Activated CD4-positive, alpha-beta memory T cell treated with anti-CD3 and anti-CD28 coated beads, Interleukin-2, amount 10 ng/mL, durations not matched to agents 7 days and 5 days (primary cell): ENCODE measurements around the gene PRR36. TPM values are rescaled to one million over a fixed set of nuclear protein-coding genes. Genes with fewer than 3 reads are reported as not detected.

Experiments used
- CTCF ChIA-PET: fragments of 350-600 bp; sonication (Branson Sonifier 250); formaldehyde crosslinking; loops from one replicate; lab custom pipeline; 2021; ENCODE audit warnings: antibody characterized with exemption, inconsistent platforms; lab: Charles Lee
- POLR2A ChIA-PET: fragments of 350-600 bp; sonication (Branson Sonifier 250); formaldehyde crosslinking; loops from one replicate; lab custom pipeline; 2021; ENCODE audit warnings: antibody characterized with exemption; lab: Charles Lee
- DNase-seq: peaks from one replicate; pipeline ENCODE4 v3.0.0-alpha.2; 2020
- H3K27ac Mint-ChIP-seq: one replicate; pipeline ENCODE4 v1.8.0; 2021; ENCODE audit warnings: mild to moderate bottlenecking, mixed read lengths
- H3K27me3 Mint-ChIP-seq: one replicate; pipeline ENCODE4 v1.8.0; 2021; ENCODE audit warnings: mixed read lengths
- H3K36me3 Mint-ChIP-seq: one replicate; pipeline ENCODE4 v1.8.0; 2021; ENCODE audit warnings: low read depth, mixed read lengths
- H3K4me1 Mint-ChIP-seq: one replicate; pipeline ENCODE4 v1.8.0; 2021; ENCODE audit warnings: mixed read lengths
- H3K4me3 Mint-ChIP-seq: one replicate; pipeline ENCODE4 v1.8.0; 2021; ENCODE audit warnings: mild to moderate bottlenecking, mixed read lengths
- H3K9me3 Mint-ChIP-seq: one replicate; pipeline ENCODE4 v1.8.0; 2021; ENCODE audit warnings: mixed read lengths
- total RNA-seq, 2 experiments: library from RNA; stranded (reverse); gene quantifications; one replicate each; pipeline ENCODE4 v1.2.3, GENCODE V29; 2021

Gene PRR36
- total RNA-seq, 2 experiments from 2014 or later = 0.05 to 0.13 TPM

- no peak overlapping the region for H3K27ac Mint-ChIP-seq
- H3K9me3 Mint-ChIP-seq = no peaks in the 10 kb centered on the region
- CTCF ChIA-PET = interaction anchor here (1.1 to 4.5 kb wide), 3 partner anchors 12 to 88 kb away, joined by 3 to 25 read pairs (median 3); partner anchors contain the start of gene MAP2K7
- no peak overlapping the region for H3K4me3 Mint-ChIP-seq
- H3K36me3 Mint-ChIP-seq = no peaks in the 10 kb centered on the region
- H3K4me1 Mint-ChIP-seq = peaks cover 3% of the 10 kb centered on the region
- POLR2A ChIA-PET = interaction anchor here (1.5 kb wide), 1 partner anchor 13 kb away, joined by 4 read pairs; no protein-coding TSS in a partner anchor
- no peak for DNase-seq
- peaks cover 7% of the 10 kb centered on the region for H3K27me3 Mint-ChIP-seq
Measured at GRCh38 chr19:7856679-7857663, 17.2 kb downstream of the PRR36 start.

GRCh38 chr19:7856109-7856591 is 18.0 kb downstream of the PRR36 start:
- no peaks in the 10 kb centered on the region for H3K36me3 Mint-ChIP-seq
- no peak overlapping the region for H3K4me3 Mint-ChIP-seq
- ChIA-PET CTCF (no interaction called here), POLR2A (no interaction called here)
- peaks cover 2% of the 10 kb centered on the region for H3K4me1 Mint-ChIP-seq
- DNase-seq = no peak
- peaks cover under 1% of the 10 kb centered on the region for H3K27me3 Mint-ChIP-seq
- H3K27ac Mint-ChIP-seq = no peak overlapping the region
- H3K9me3 Mint-ChIP-seq = no peaks in the 10 kb centered on the region

GRCh38 chr19:7855426-7856108 is 18.6 kb downstream of the PRR36 start:
- Mint-ChIP-seq H3K4me3 (no peak overlapping the region), H3K9me3 (no peaks in the 10 kb centered on the region), H3K4me1 (peaks cover 2% of the 10 kb centered on the region), H3K27ac (no peak overlapping the region), H3K27me3 (no peaks in the 10 kb centered on the region), H3K36me3 (no peaks in the 10 kb centered on the region)
- CTCF ChIA-PET = interaction anchor here (0.7 kb wide), 1 partner anchor 120 kb away, joined by 3 read pairs; no protein-coding TSS in a partner anchor
- POLR2A ChIA-PET = no interaction called here
- no peak for DNase-seq

- Mint-ChIP-seq H3K4me3 (no peak overlapping the region), H3K27ac (no peak overlapping the region), H3K9me3 (no peaks in the 10 kb centered on the region), H3K36me3 (no peaks in the 10 kb centered on the region), H3K27me3 (no peaks in the 10 kb centered on the region), H3K4me1 (peaks cover 2% of the 10 kb centered on the region)
- ChIA-PET POLR2A (no interaction called here), CTCF (interaction anchor here (0.7 to 1.0 kb wide), 2 partner anchors 16 to 572 kb away, joined by 3 to 4 read pairs; no protein-coding TSS in a partner anchor)
- DNase-seq = no peak
Measured at GRCh38 chr19:7853770-7854128, 20.4 kb downstream of the PRR36 start.

- no peaks in the 10 kb centered on the region for H3K9me3 Mint-ChIP-seq
- no peaks in the 10 kb centered on the region for H3K4me1 Mint-ChIP-seq
- ChIA-PET POLR2A (interaction anchor here (1.0 kb wide), 1 partner anchor 9 kb away, joined by 3 read pairs; no protein-coding TSS in a partner anchor), CTCF (interaction anchor here (0.6 to 1.4 kb wide), 9 partner anchors 8 to 572 kb away, joined by 3 to 4 read pairs (median 3); partner anchors contain the start of genes MAP2K7 and TRAPPC5)
- H3K27me3 Mint-ChIP-seq = no peaks in the 10 kb centered on the region
- peak; percentile 66 for DNase-seq
- H3K4me3 Mint-ChIP-seq = no peak overlapping the region
- H3K36me3 Mint-ChIP-seq = no peaks in the 10 kb centered on the region
- H3K27ac Mint-ChIP-seq = no peak overlapping the region
Measured at GRCh38 chr19:7852851-7853769, 21.1 kb downstream of the PRR36 start.

- DNase-seq = no peak
- Mint-ChIP-seq H3K36me3 (no peaks in the 10 kb centered on the region), H3K4me1 (no peaks in the 10 kb centered on the region), H3K4me3 (no peak overlapping the region), H3K27ac (no peak overlapping the region), H3K27me3 (no peaks in the 10 kb centered on the region), H3K9me3 (no peaks in the 10 kb centered on the region)
- POLR2A ChIA-PET = interaction anchor here (1.0 kb wide), 1 partner anchor 10 kb away, joined by 3 read pairs; no protein-coding TSS in a partner anchor
- CTCF ChIA-PET = interaction anchor here (0.6 to 1.4 kb wide), 8 partner anchors 9 to 259 kb away, joined by 3 to 4 read pairs (median 3); partner anchors contain the start of genes MAP2K7 and TRAPPC5
Measured at GRCh38 chr19:7851623-7852500, 22.3 kb downstream of the PRR36 start.

- H3K4me1 Mint-ChIP-seq = no peaks in the 10 kb centered on the region
- H3K36me3 Mint-ChIP-seq = no peaks in the 10 kb centered on the region
- DNase-seq = no peak
- CTCF ChIA-PET = no interaction called here
- POLR2A ChIA-PET = no interaction called here
- no peak overlapping the region for H3K4me3 Mint-ChIP-seq
- no peaks in the 10 kb centered on the region for H3K27me3 Mint-ChIP-seq
- H3K9me3 Mint-ChIP-seq = no peaks in the 10 kb centered on the region
- no peak overlapping the region for H3K27ac Mint-ChIP-seq
Measured at GRCh38 chr19:7850945-7851622, 23.1 kb downstream of the PRR36 start.

- H3K9me3 Mint-ChIP-seq = no peaks in the 10 kb centered on the region
- no peaks in the 10 kb centered on the region for H3K27me3 Mint-ChIP-seq
- CTCF ChIA-PET = interaction anchor here (0.6 kb wide), 1 partner anchor 19 kb away, joined by 3 read pairs; no protein-coding TSS in a partner anchor
- H3K27ac Mint-ChIP-seq = no peak overlapping the region
- H3K4me3 Mint-ChIP-seq = no peak overlapping the region
- no peaks in the 10 kb centered on the region for H3K4me1 Mint-ChIP-seq
- DNase-seq = no peak
- POLR2A ChIA-PET = no interaction called here
- H3K36me3 Mint-ChIP-seq = no peaks in the 10 kb centered on the region
Measured at GRCh38 chr19:7850000-7850813, 24.0 kb downstream of the PRR36 start.

- Mint-ChIP-seq H3K4me3 (no peak overlapping the region), H3K4me1 (no peaks in the 10 kb centered on the region), H3K27ac (no peak overlapping the region), H3K36me3 (no peaks in the 10 kb centered on the region), H3K9me3 (no peaks in the 10 kb centered on the region), H3K27me3 (no peaks in the 10 kb centered on the region)
- no peak for DNase-seq
- POLR2A ChIA-PET = no interaction called here
- CTCF ChIA-PET = interaction anchor here (0.6 kb wide), 1 partner anchor 19 kb away, joined by 3 read pairs; no protein-coding TSS in a partner anchor
Measured at GRCh38 chr19:7849631-7849999, 24.6 kb downstream of the PRR36 start.

GRCh38 chr19:7848779-7849457 is 25.3 kb downstream of the PRR36 start:
- H3K4me3 Mint-ChIP-seq = no peak overlapping the region
- CTCF ChIA-PET = no interaction called here
- H3K9me3 Mint-ChIP-seq = no peaks in the 10 kb centered on the region
- no peak overlapping the region for H3K27ac Mint-ChIP-seq
- no peaks in the 10 kb centered on the region for H3K36me3 Mint-ChIP-seq
- H3K27me3 Mint-ChIP-seq = no peaks in the 10 kb centered on the region
- DNase-seq = no peak
- no peaks in the 10 kb centered on the region for H3K4me1 Mint-ChIP-seq
- POLR2A ChIA-PET = no interaction called here
